GM23338 (cell line): Measurements from ENCODE around the gene OSBPL1A. TPM values are rescaled to one million over a fixed set of nuclear protein-coding genes. Genes with fewer than 3 reads are reported as not detected.

Experiments used
- microRNA-seq: library from miRNA; unstranded; fragments of <30 nt; microRNA quantifications from one replicate; pipeline ENCODE4, GENCODE V29; 2017
- polyA plus RNA-seq: library from polyadenylated mRNA; unstranded; fragments of >200 nt; fragmentation: Nextera tagmentation; extraction: Ambion mirVana; gene quantifications from 2 replicates; pipeline ENCODE4 v1.2.1, GENCODE V29; 2016
- small RNA-seq: library from RNA; depleted of rRNA; stranded (forward); fragments of <200 nt; gene quantifications from one replicate; pipeline ENCODE3, GENCODE V24; 2014; ENCODE audit warnings: low replicate concordance
- total RNA-seq: library from RNA; depleted of rRNA; stranded (reverse); fragments of >200 nt; shearing (Covaris generic); gene quantifications from 2 replicates; pipeline ENCODE4 v1.2.3, GENCODE V29; 2014; rRNA removed
- TF ChIP-seq, protein P1 (sequence below): IDR thresholded peaks from one replicate; pipeline ENCODE4 v1.6.1; 2018; ENCODE audit warnings: antibody characterized with exemption; ENCODE audit not compliant: unreplicated experiment

OSBPL1A gene
- total and polyA plus RNA-seq, 2 experiments from 2014 or later: 55.6 to 71.4 TPM

DNA sequence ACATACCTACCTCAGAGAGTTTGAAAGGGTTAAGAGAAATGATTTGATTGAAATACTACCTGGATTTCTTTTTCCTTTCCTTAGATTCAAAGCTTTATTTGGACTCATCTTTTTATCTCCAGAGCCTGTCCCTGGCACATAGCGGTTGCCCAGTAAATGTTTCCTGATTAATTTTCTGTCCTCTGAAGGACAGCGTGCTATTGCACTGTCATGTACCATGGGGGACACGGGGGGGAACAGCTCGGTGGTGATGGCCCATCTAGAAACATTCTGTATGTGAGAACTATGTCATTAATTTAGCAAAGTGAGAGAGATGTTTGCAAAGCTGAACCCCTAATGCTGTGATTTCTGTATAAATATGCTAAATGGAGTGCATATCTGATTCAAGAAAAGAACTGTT is 285.2 kb downstream of the OSBPL1A start (continued):
- TF ChIP-seq, protein P1, sequence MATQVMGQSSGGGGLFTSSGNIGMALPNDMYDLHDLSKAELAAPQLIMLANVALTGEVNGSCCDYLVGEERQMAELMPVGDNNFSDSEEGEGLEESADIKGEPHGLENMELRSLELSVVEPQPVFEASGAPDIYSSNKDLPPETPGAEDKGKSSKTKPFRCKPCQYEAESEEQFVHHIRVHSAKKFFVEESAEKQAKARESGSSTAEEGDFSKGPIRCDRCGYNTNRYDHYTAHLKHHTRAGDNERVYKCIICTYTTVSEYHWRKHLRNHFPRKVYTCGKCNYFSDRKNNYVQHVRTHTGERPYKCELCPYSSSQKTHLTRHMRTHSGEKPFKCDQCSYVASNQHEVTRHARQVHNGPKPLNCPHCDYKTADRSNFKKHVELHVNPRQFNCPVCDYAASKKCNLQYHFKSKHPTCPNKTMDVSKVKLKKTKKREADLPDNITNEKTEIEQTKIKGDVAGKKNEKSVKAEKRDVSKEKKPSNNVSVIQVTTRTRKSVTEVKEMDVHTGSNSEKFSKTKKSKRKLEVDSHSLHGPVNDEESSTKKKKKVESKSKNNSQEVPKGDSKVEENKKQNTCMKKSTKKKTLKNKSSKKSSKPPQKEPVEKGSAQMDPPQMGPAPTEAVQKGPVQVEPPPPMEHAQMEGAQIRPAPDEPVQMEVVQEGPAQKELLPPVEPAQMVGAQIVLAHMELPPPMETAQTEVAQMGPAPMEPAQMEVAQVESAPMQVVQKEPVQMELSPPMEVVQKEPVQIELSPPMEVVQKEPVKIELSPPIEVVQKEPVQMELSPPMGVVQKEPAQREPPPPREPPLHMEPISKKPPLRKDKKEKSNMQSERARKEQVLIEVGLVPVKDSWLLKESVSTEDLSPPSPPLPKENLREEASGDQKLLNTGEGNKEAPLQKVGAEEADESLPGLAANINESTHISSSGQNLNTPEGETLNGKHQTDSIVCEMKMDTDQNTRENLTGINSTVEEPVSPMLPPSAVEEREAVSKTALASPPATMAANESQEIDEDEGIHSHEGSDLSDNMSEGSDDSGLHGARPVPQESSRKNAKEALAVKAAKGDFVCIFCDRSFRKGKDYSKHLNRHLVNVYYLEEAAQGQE: no peak

Small RNA genes lying within 50 kb of the gene (microRNA-seq; reads per million reads assigned to microRNA genes)
- gene MIR320C2: 0.66 reads per million

Small RNA genes lying within 50 kb of the gene (small RNA-seq; reads per million reads assigned to genes)
- gene MIR320C2 (not detected), gene RF00017 (not detected), gene RF00019 (not detected), gene RNA5SP452 (0.35 reads per million, percentile 19 among the genes with 10 or more reads in this experiment), gene RNU5A-6P (4.7 reads per million, percentile 92 among the genes with 10 or more reads in this experiment), gene RNU6-435P (not detected)

Other genes with a start within 250 kb of the OSBPL1A start
- 42.1 and 46.6 TPM in 2 replicates for gene IMPACT, start 28.8 kb upstream of the OSBPL1A start, total RNA-seq
- 43.8 and 47.6 TPM in 2 replicates for gene IMPACT, start 28.8 kb upstream of the OSBPL1A start, polyA plus RNA-seq
- gene HRH4, start 62.8 kb upstream of the OSBPL1A start, total RNA-seq: 0.17 TPM in 1 of 2 replicates, not detected in the other
- gene HRH4, start 62.8 kb upstream of the OSBPL1A start, polyA plus RNA-seq: 0.07 TPM in 1 of 2 replicates, not detected in the other